Measurements from ENCODE around the gene ISOC1. TPM values are rescaled to one million over a fixed set of nuclear protein-coding genes. Genes with fewer than 3 reads are reported as not detected.

ISOC1 gene
- 6.9 and 15.9 TPM in 2 replicates for total RNA-seq (ENCODE audit: low replicate concordance)

GRCh38 chr5:129094087-129094923, at the start of gene ISOC1:
ISOC1 (plus strand) TSS chr5:129094749; CDS start chr5:129094767, 18 bp downstream.

Other genes with a start within 250 kb of the ISOC1 start
- gene SLC27A6, start 129.3 kb upstream of the ISOC1 start, total RNA-seq (ENCODE audit: low replicate concordance), result under 0.01 TPM in 1 of 2 replicates, not detected in the other

Measured in smooth muscle cell of the coronary artery (primary cell).